B cell (primary cell): ENCODE measurements around the gene ACTR2. TPM values are rescaled to one million over a fixed set of nuclear protein-coding genes. Genes with fewer than 3 reads are reported as not detected.

Experiments used
- ATAC-seq: fragments of 200-7000 bp; cut with Tn5 transposase; one replicate; pipeline ENCODE4 v1.10.0; 2021; ENCODE audit warnings: low read depth, mild to moderate bottlenecking, moderate number of reproducible peaks, moderate library complexity
- CTCF ChIA-PET: fragments of 350-600 bp; sonication (Branson Sonifier 250); formaldehyde crosslinking; loops from one replicate; lab custom pipeline; 2021; ENCODE audit warnings: antibody characterized with exemption, inconsistent platforms; lab: Charles Lee
- POLR2A ChIA-PET: fragments of 350-600 bp; sonication (Branson Sonifier 250); formaldehyde crosslinking; loops from one replicate; lab custom pipeline; 2021; ENCODE audit warnings: antibody characterized with exemption; lab: Charles Lee
- DNase-seq: peaks from one replicate; pipeline ENCODE4 v3.0.0; 2013
- H2AFZ ChIP-seq: 2 replicates; pipeline ENCODE4 v1.6.1; 2012; ENCODE audit warnings: mild to moderate bottlenecking, low read depth, low read length; ENCODE audit not compliant: insufficient read depth, poor library complexity, severe bottlenecking
- H3K27ac ChIP-seq, 2 donors: 1 replicate in 1 of 2; 2 replicates in 1 of 2; pipeline ENCODE4 v1.5.1; 2012 to 2013; ENCODE audit warnings: low read length in 2 of 2, mild to moderate bottlenecking in 2 of 2, moderate library complexity in 1 of 2
- H3K27me3 ChIP-seq, 4 experiments: fragments of 200-600 bp in 1 of 4; sonication (generic) in 1 of 4; replicated peaks in 1 of 4; 1 replicate in 2 of 4; 2 replicates in 2 of 4; pipeline versions ENCODE4 v1.6.1 to v1.7.0; 2013 to 2016; ENCODE audit warnings: low read length in 3 of 4, mild to moderate bottlenecking in 2 of 4, mixed read lengths in 1 of 4, moderate library complexity in 1 of 4; ENCODE audit not compliant: insufficient read depth in 4 of 4, control insufficient read depth in 3 of 4; ENCODE audit errors: control extremely low read depth in 1 of 4
- H3K36me3 ChIP-seq, 2 experiments: replicated peaks in 1 of 2; 1 replicate in 1 of 2; 2 replicates in 1 of 2; pipeline versions ENCODE4 v1.6.1 to v1.7.1; 2013; ENCODE audit warnings: low read length in 1 of 2; ENCODE audit not compliant: insufficient read depth in 2 of 2, control insufficient read depth in 1 of 2; ENCODE audit errors: control extremely low read depth in 1 of 2, extremely low read depth in 1 of 2
- H3K4me1 ChIP-seq, 2 donors: fragments of 200-600 bp in 1 of 2; sonication (generic) in 1 of 2; 1 replicate in 1 of 2; 2 replicates in 1 of 2; pipeline versions ENCODE4 v1.5.1 to v1.6.1; 2013 to 2017; ENCODE audit warnings: low read length in 2 of 2; ENCODE audit not compliant: control insufficient read depth in 2 of 2, insufficient read depth in 2 of 2
- H3K4me2 ChIP-seq: replicated peaks from 2 replicates; pipeline ENCODE3; 2012; ENCODE audit warnings: mild to moderate bottlenecking, low read depth, low read length; ENCODE audit not compliant: poor library complexity, severe bottlenecking
- H3K4me3 ChIP-seq, 5 experiments: fragments of 200-600 bp in 1 of 5; sonication (generic) in 1 of 5; 1 replicate in 3 of 5; 2 replicates in 2 of 5; pipeline versions ENCODE4 v1.5.1 to v1.7.0; 2011 to 2016; ENCODE audit warnings: low read length in 4 of 5, mild to moderate bottlenecking in 4 of 5, low read depth in 2 of 5, control low read depth in 1 of 5, moderate library complexity in 1 of 5; ENCODE audit not compliant: insufficient read depth in 1 of 5; ENCODE audit errors: control extremely low read depth in 1 of 5, extremely low read depth in 1 of 5
- H3K79me2 ChIP-seq: fragments of 200-600 bp; sonication (generic); one replicate; pipeline ENCODE4 v1.6.0; 2016; ENCODE audit warnings: low read length; ENCODE audit not compliant: control insufficient read depth, insufficient read depth
- H3K9ac ChIP-seq: fragments of 200-600 bp; sonication (generic); 2 replicates; pipeline ENCODE4 v1.6.1; 2017; ENCODE audit warnings: mild to moderate bottlenecking, low read length, moderate library complexity
- H3K9me3 ChIP-seq, 3 donors: one replicate each; pipeline versions ENCODE4 v1.6.1 to v1.7.1; 2013; ENCODE audit warnings: low read length in 2 of 3; ENCODE audit not compliant: control insufficient read depth in 2 of 3, insufficient read depth in 1 of 3; ENCODE audit errors: control extremely low read depth in 1 of 3
- H4K20me1 ChIP-seq: 2 replicates; pipeline ENCODE4 v1.6.0; 2012; ENCODE audit warnings: mild to moderate bottlenecking, low read length; ENCODE audit not compliant: insufficient read depth, control insufficient read depth, poor library complexity, severe bottlenecking
- H3K27ac Mint-ChIP-seq: one replicate; pipeline ENCODE4 v1.8.0; 2021; ENCODE audit warnings: mixed read lengths
- H3K27me3 Mint-ChIP-seq: one replicate; pipeline ENCODE4 v1.8.0; 2021; ENCODE audit warnings: mixed read lengths
- H3K4me1 Mint-ChIP-seq: one replicate; pipeline ENCODE4 v1.8.0; 2021; ENCODE audit warnings: mixed read lengths
- H3K4me3 Mint-ChIP-seq: one replicate; pipeline ENCODE4 v1.8.0; 2021; ENCODE audit warnings: mixed read lengths
- H3K9me3 Mint-ChIP-seq: one replicate; pipeline ENCODE4 v1.8.0; 2022; ENCODE audit warnings: mixed read lengths; ENCODE audit not compliant: insufficient read depth
- EZH2 ChIP-seq: IDR thresholded peaks from 2 replicates; pipeline ENCODE4 v1.6.1; 2012; ENCODE audit warnings: borderline replicate concordance, low read depth, mild to moderate bottlenecking, moderate library complexity, low read length; ENCODE audit not compliant: insufficient read depth, poor library complexity, severe bottlenecking
- WGBS: methylation state at CpG from one replicate; pipeline ENCODE4 v1.1.5; 2013; ENCODE audit warnings: missing lambda C conversion rate; ENCODE audit not compliant: insufficient coverage; 5-methylcytosine and 5-hydroxymethylcytosine counted together
- intact Hi-C: fragments of 100-400 bp; cut with micrococcal nuclease; formaldehyde crosslinking; loops from one replicate; pipeline ENCODE4 v1.10.0; 2022
- polyA plus RNA-seq: library from polyadenylated mRNA; depleted of rRNA; stranded (reverse); fragments of >200 nt; gene quantifications from 2 replicates; pipeline ENCODE4 v1.2.3, GENCODE V29; 2012
- total RNA-seq, 2 donors: library from RNA; stranded (reverse); fragments of 120-200 nt in 1 of 2; gene quantifications; 1 replicate in 1 of 2; 2 replicates in 1 of 2; pipeline versions ENCODE4 v1.2.3 to v1.2.4, GENCODE V29; 2013 to 2022
- TF ChIP-seq, protein P1 (sequence below): fragments of 200-600 bp; IDR thresholded peaks from one replicate; pipeline ENCODE4 v1.8.0; 2022; ENCODE audit warnings: antibody characterized with exemption, mild to moderate bottlenecking

ACTR2 gene
- total and polyA plus RNA-seq, 2 donors (not counting 1 experiment from before 2014, with no cell fraction given), result 41.8 to 284 TPM

DNA sequence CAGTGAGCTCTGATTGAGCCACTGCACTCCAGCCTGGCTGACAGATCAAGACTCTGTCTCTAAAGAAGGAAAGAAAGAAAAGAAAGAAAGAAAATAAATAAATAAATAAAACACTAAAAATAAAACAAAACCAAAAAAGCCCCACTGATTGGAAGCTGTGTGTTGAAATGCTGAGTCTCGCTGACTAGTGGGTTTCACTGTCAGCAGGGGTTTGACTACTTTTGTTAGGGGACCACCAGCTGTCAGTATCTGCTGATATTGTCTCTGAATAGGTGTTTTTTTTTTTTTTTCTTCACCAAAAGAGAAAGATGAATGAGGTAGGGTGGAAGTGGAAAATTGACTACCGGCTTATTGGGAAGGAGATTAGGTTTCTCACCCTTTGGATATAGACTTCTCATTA is 12.8 kb upstream of the ACTR2 start:
- CTCF ChIA-PET, result no interaction called here

DNA sequence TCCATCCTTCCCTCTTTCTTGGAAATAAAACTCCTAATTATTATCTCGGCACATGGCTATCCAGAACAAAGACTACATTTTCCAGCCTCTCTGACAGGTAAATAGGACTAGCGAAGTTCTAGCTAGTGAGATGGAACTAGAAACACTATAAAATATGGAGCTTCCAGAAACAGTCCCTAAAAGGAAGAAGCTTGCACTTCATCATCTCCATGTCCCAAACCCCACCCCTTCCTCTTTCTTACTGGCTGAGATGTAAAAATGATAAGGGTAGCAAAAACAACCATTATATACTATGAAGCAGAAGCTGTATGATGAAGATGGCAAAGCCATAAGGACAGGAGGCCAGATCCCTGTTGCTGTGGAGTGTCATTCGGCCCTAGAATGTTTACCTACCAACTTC is 11.7 kb upstream of the ACTR2 start:
- WGBS, result no CpG with 5 or more reads among the region's 3 CpGs

More for the DNA sequence above, 12.8 kb upstream of the ACTR2 start:
- intact Hi-C loops, result no loop called here
- ATAC-seq, result no peak
- DNase-seq, result no peak
- Histone ChIP-seq H3K4me2 (no peak overlapping the region), H3K4me3 (no peak overlapping the region), H3K36me3 (no peaks in the 10 kb centered on the region), H2AFZ (no peak overlapping the region), H3K9ac (no peak overlapping the region), H4K20me1 (no peaks in the 10 kb centered on the region), H3K27ac (no peak overlapping the region), H3K79me2 (no peaks in the 10 kb centered on the region), H3K27me3 (no peaks in the 10 kb centered on the region), H3K4me1 (no peaks in the 10 kb centered on the region), H3K9me3 (no peaks in the 10 kb centered on the region)
- Mint-ChIP-seq H3K4me1 (no peaks in the 10 kb centered on the region), H3K9me3 (peaks cover 2% of the 10 kb centered on the region), H3K27ac (no peak overlapping the region), H3K4me3 (no peak overlapping the region), H3K27me3 (no peaks in the 10 kb centered on the region)
- POLR2A ChIA-PET, result no interaction called here
- WGBS, result no CpG with 5 or more reads among the region's 2 CpGs
- TF ChIP-seq, protein P1, sequence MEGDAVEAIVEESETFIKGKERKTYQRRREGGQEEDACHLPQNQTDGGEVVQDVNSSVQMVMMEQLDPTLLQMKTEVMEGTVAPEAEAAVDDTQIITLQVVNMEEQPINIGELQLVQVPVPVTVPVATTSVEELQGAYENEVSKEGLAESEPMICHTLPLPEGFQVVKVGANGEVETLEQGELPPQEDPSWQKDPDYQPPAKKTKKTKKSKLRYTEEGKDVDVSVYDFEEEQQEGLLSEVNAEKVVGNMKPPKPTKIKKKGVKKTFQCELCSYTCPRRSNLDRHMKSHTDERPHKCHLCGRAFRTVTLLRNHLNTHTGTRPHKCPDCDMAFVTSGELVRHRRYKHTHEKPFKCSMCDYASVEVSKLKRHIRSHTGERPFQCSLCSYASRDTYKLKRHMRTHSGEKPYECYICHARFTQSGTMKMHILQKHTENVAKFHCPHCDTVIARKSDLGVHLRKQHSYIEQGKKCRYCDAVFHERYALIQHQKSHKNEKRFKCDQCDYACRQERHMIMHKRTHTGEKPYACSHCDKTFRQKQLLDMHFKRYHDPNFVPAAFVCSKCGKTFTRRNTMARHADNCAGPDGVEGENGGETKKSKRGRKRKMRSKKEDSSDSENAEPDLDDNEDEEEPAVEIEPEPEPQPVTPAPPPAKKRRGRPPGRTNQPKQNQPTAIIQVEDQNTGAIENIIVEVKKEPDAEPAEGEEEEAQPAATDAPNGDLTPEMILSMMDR, result no peak
- no peak for TF ChIP-seq EZH2

More for the DNA sequence above, 11.7 kb upstream of the ACTR2 start:
- Histone ChIP-seq H3K4me1 (no peaks in the 10 kb centered on the region), H3K27me3 (no peaks in the 10 kb centered on the region), H3K9ac (no peak overlapping the region), H2AFZ (no peak overlapping the region), H3K79me2 (no peaks in the 10 kb centered on the region), H3K36me3 (no peaks in the 10 kb centered on the region), H3K9me3 (no peaks in the 10 kb centered on the region), H4K20me1 (no peaks in the 10 kb centered on the region), H3K4me3 (no peak overlapping the region), H3K27ac (no peak overlapping the region), H3K4me2 (no peak overlapping the region)
- TF ChIP-seq, protein P1, result no peak
- TF ChIP-seq EZH2, result no peak
- POLR2A ChIA-PET, result no interaction called here
- Mint-ChIP-seq H3K4me1 (no peaks in the 10 kb centered on the region), H3K27me3 (no peaks in the 10 kb centered on the region), H3K4me3 (no peak overlapping the region), H3K27ac (no peak overlapping the region), H3K9me3 (no peaks in the 10 kb centered on the region)
- CTCF ChIA-PET, result no interaction called here
- no peak for DNase-seq
- intact Hi-C loops, result no loop called here
- ATAC-seq, result no peak
